GM06990 (cell line): ENCODE measurements around the gene DCTN2.

ENCODE experiments used
- DNase-seq: peaks from one replicate; pipeline ENCODE4 v3.0.0-alpha.2; 2011; ENCODE audit not compliant: insufficient read length; ENCODE audit errors: extremely low read depth
- H3K27me3 ChIP-seq: replicated peaks from 2 replicates; pipeline ENCODE4 v1.6.0; 2011; ENCODE audit warnings: low read length; ENCODE audit not compliant: control insufficient read depth, insufficient read depth
- H3K36me3 ChIP-seq: 2 replicates; pipeline ENCODE4 v1.5.1; 2011; ENCODE audit warnings: low read length; ENCODE audit not compliant: control insufficient read depth, insufficient read depth
- H3K4me3 ChIP-seq: replicated peaks from 2 replicates; pipeline ENCODE4 v1.5.1; 2011; ENCODE audit warnings: low read depth, mild to moderate bottlenecking, control low read depth, low read length
- TF ChIP-seq, protein P1 (sequence below): IDR thresholded peaks from 2 replicates; pipeline ENCODE4 v1.5.1; 2011; ENCODE audit warnings: low read length, control low read depth, mild to moderate bottlenecking, inconsistent platforms; ENCODE audit not compliant: insufficient read depth, poor library complexity, severe bottlenecking

The DCTN2 gene

DNA sequence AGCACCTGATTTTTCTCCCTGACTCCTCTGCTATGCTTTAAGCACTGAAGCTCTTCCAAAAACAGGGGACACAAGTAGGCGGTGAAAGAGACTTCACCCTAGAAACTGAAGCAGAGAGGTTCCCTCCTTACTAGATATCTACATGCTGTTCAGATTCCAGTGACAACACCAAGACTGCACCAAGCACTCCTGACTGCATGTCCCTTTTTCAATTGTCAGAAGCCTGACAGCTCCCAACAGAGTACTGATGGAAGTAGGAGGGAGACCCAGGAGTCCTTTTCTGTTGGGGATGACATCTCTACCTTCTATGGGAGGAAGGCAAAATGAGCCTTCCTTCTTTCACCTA is 10.4 kb downstream of the DCTN2 start:
- DNase-seq = no peak
- peaks cover 41% of the 10 kb centered on the region for H3K36me3 ChIP-seq
- TF ChIP-seq, protein P1, sequence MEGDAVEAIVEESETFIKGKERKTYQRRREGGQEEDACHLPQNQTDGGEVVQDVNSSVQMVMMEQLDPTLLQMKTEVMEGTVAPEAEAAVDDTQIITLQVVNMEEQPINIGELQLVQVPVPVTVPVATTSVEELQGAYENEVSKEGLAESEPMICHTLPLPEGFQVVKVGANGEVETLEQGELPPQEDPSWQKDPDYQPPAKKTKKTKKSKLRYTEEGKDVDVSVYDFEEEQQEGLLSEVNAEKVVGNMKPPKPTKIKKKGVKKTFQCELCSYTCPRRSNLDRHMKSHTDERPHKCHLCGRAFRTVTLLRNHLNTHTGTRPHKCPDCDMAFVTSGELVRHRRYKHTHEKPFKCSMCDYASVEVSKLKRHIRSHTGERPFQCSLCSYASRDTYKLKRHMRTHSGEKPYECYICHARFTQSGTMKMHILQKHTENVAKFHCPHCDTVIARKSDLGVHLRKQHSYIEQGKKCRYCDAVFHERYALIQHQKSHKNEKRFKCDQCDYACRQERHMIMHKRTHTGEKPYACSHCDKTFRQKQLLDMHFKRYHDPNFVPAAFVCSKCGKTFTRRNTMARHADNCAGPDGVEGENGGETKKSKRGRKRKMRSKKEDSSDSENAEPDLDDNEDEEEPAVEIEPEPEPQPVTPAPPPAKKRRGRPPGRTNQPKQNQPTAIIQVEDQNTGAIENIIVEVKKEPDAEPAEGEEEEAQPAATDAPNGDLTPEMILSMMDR = no peak
- H3K4me3 ChIP-seq = no peak overlapping the region
- no peaks in the 10 kb centered on the region for H3K27me3 ChIP-seq

DNA sequence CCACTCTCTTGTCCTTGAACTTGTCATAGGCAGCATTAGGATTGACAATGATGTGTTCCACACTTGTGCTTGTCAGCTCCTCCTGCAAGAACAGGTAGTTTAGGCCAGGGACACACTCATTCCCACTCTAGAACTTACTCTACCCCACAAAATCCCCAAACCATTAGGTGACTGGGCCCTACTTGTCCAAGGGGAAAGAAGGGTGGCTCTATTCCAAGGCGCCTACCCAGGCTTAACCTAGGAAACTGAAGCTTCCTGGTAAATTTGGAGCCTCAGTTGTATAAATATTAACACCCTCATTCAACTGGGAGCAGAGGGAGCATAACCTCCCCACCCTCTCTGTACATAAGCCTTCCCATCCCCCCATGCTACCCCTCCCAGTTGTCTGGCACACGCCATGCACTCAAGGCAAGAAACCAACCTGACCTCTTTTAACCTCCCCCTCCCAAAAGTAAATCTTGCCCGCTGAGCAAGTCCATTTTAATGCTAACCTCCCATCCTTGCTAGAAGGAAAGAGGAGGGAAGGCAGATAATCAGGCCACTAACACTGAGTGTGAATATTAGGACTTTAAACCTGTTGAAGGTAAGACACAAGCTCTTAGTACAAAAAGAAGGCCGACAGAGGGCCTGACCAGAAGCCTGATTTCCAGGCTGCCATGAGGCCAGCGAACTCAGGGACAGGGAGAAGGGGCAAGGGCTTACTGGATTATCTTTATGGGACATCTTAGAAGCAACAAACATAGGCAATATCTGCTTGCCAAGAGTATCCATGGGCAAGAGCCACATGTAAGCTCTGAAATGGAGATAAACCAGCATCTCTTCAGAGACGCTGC is 11.0 kb downstream of the DCTN2 start:
- Histone ChIP-seq H3K27me3 (no peaks in the 10 kb centered on the region), H3K4me3 (no peak overlapping the region), H3K36me3 (peaks cover 38% of the 10 kb centered on the region)
- DNase-seq = no peak
- TF ChIP-seq, protein P1 = no peak

DNA sequence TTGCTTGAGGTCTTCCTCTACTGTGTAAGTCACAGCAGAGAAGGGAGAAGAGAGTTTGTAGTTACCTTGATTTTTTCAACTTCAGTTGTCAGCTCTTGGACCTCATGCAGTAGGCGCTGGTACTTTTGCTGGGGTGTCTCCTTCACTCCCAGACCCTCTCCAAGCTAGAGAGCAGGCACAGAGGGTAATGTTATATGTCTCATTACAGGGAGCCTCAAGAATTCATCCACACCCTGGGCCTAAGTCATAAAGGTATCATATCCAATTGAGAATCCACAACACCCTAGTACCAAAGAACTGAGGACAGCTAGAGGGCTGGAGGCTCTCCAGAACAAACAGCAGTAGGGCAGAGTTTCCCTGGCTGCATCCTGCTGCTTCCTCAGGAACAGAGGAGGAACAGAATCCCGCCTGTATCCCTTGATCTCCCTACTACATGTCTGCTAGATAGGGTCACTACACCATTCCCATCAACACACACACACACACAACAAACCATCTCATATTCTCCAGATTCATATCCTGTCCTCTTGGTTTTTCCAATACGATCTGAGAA is 11.9 kb downstream of the DCTN2 start:
- Histone ChIP-seq H3K36me3 (peaks cover 41% of the 10 kb centered on the region), H3K27me3 (no peaks in the 10 kb centered on the region), H3K4me3 (no peak overlapping the region)
- TF ChIP-seq, protein P1 = no peak
- no peak for DNase-seq

DNA sequence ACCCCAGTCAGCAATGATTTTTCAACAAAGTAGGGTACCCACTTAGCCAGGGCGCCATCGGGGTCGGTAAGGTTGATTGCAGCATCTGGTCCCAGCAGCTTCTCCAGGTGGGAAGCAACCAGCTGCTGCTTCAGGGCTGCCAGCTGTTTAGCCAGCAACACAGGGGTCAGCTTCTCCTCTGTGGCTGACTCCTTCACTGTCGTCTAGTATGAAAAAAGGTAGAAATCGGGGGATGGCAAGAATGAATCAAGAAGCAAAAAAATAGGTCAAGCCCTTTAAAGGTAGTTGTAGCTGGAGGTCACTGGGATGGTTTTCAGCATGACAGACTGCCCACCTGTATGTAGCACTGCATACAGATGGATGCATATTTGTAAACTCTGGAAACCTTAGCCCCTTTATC is 12.7 kb downstream of the DCTN2 start:
- H3K27me3 ChIP-seq = no peaks in the 10 kb centered on the region
- TF ChIP-seq, protein P1 = no peak
- H3K36me3 ChIP-seq = peaks cover 44% of the 10 kb centered on the region
- H3K4me3 ChIP-seq = no peak overlapping the region
- no peak for DNase-seq

DNA sequence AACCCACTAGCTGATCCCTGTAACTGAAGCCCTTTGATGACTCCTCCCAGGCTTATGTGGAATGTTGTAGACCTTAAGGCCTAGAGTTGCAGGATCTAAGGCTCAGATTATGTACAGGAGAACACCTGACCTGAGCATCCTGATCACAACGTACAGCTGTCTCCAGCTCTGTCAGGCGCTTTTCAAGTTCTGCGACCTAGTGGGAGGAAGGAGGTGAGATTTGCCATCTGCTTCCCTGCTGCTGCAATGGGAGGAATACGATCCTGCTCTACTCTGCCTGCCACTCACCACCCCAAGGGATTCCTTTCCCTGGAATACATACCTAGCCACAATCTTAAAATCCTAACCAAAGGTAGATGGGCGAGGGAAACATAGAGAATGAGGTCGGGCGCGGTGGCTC is 13.9 kb downstream of the DCTN2 start:
- peaks cover 47% of the 10 kb centered on the region for H3K36me3 ChIP-seq
- TF ChIP-seq, protein P1 = no peak
- no peaks in the 10 kb centered on the region for H3K27me3 ChIP-seq
- no peak for DNase-seq
- H3K4me3 ChIP-seq = no peak overlapping the region
